Measurements from ENCODE around the gene LYRM2.

- TF ChIP-seq SMC3 (conservative IDR thresholded peaks at IDR 0.05; ENCODE audit: insufficient read depth, low read depth, low read length): no peak
- no peak for TF ChIP-seq NCOA1 (IDR thresholded peaks at IDR 0.05; ENCODE audit: low read depth)
- no peak for TF ChIP-seq CTCF (IDR thresholded peaks at IDR 0.05 in 2 of 3, conservative IDR thresholded peaks at IDR 0.05 in 1 of 3; ENCODE audit: insufficient read depth in 2 of 3, low read depth in 1 of 3, low read length in 3 of 3)
- TF ChIP-seq ZBTB49 (CRISPR knock-in tag; IDR thresholded peaks at IDR 0.05; ENCODE audit: borderline replicate concordance): no peak
- no peak for TF ChIP-seq FOXP4 (CRISPR knock-in tag; IDR thresholded peaks at IDR 0.05; ENCODE audit: borderline replicate concordance)
- no peak for TF ChIP-seq SMAD4 (CRISPR knock-in tag; conservative IDR thresholded peaks at IDR 0.05)
These were observed 55.0 kb downstream of the LYRM2 start for GRCh38 chr6:89583559-89583958.

Data from K562 (cell line).